H1 (cell line): ENCODE measurements around the gene CLEC12A. TPM values are rescaled to one million over a fixed set of nuclear protein-coding genes. Genes with fewer than 3 reads are reported as not detected.

Source experiments
- PHF8 ChIP-seq: fragments of 200-600 bp; sonication (generic); conservative IDR thresholded peaks from 2 replicates; pipeline ENCODE4 v1.7.1; 2012; ENCODE audit warnings: low read depth, mild to moderate bottlenecking, inconsistent platforms, low read length, moderate library complexity
- polyA plus RNA-seq, 7 experiments: library from polyadenylated mRNA; depleted of rRNA in 3 of 7; stranded (reverse) in 5 of 7; unstranded in 2 of 7; fragments of >200 nt in 5 of 7; fragments of 200-250 nt in 2 of 7; gene quantifications; 1 replicate in 5 of 7; 2 replicates in 1 of 7; 4 replicates in 1 of 7; pipeline versions ENCODE4 v1.2.1 to v1.2.3, GENCODE V29; 2011 to 2013; ENCODE audit warnings: missing spikeins in 2 of 7, mixed read lengths in 2 of 7
- total RNA-seq: library from RNA; stranded (reverse); fragmentation: NEBNext Ultra II Directional; extraction: Animal tissue kit (Norgen Biotek cat#: 25700); gene quantifications from 2 replicates; pipeline ENCODE4 v1.2.1, GENCODE V29; 2021

The CLEC12A gene
- total and polyA plus RNA-seq, 2 of the 8 experiments (the other 6 are each of a cell fraction or from before 2014, with no cell fraction given): not detected

- TF ChIP-seq PHF8: no peak
Measured at GRCh38 chr12:10018386-10018785, 47.2 kb downstream of the CLEC12A start (continued).
